Measurements from ENCODE around the gene C1QTNF8. TPM values are rescaled to one million over a fixed set of nuclear protein-coding genes. Genes with fewer than 3 reads are reported as not detected.

Gene C1QTNF8
- total RNA-seq, 1 experiment from 2014 or later, result not detected

DNA sequence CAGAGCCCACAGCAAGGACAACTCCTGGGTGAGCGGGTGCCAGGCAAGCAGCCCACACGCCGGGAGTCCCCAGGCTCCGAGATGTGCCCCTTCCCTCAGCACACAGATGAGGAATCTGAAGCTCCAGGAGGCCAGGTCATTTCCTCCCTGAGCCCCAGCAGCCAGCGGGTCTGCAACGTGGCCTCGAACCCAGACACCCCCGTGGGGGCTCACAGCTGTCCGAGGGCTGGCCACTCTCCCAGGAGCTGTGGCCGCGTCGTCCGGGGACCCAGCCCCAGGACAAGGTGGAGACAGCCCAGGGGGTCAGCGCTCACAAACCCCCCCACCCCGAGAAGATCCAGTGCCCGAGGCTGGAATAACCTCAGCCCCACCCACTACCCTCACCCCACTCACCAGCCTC is 17.4 kb upstream of the C1QTNF8 start:
- H3K27me3 ChIP-seq (ENCODE audit: low read length), result peaks cover 19% of the 10 kb centered on the region
- TF ChIP-seq, protein P1, sequence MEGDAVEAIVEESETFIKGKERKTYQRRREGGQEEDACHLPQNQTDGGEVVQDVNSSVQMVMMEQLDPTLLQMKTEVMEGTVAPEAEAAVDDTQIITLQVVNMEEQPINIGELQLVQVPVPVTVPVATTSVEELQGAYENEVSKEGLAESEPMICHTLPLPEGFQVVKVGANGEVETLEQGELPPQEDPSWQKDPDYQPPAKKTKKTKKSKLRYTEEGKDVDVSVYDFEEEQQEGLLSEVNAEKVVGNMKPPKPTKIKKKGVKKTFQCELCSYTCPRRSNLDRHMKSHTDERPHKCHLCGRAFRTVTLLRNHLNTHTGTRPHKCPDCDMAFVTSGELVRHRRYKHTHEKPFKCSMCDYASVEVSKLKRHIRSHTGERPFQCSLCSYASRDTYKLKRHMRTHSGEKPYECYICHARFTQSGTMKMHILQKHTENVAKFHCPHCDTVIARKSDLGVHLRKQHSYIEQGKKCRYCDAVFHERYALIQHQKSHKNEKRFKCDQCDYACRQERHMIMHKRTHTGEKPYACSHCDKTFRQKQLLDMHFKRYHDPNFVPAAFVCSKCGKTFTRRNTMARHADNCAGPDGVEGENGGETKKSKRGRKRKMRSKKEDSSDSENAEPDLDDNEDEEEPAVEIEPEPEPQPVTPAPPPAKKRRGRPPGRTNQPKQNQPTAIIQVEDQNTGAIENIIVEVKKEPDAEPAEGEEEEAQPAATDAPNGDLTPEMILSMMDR (conservative IDR thresholded peaks at IDR 0.05; ENCODE audit: low read depth, low read length), result no peak
- TF ChIP-seq EZH2phosphoT487 (IDR thresholded peaks at IDR 0.05; ENCODE audit: borderline replicate concordance, low read length), result no peak
- TF ChIP-seq EZH2 (IDR thresholded peaks at IDR 0.05; ENCODE audit: low read length, unreplicated experiment), result no peak
- intact Hi-C loops (cut with micrococcal nuclease), result no loop called here
- no peaks in the 10 kb centered on the region for H3K79me2 ChIP-seq (ENCODE audit: low read length)
- H4K20me1 ChIP-seq (ENCODE audit: low read length), result no peaks in the 10 kb centered on the region
- H3K4me1 ChIP-seq (ENCODE audit: insufficient read depth, low read length), result no peaks in the 10 kb centered on the region
- no peak overlapping the region for H3K9ac ChIP-seq (ENCODE audit: low read length)
- H3K4me3 ChIP-seq (ENCODE audit: low read length), result no peak overlapping the region
- no TSS peak for BruUV-seq (replicated peaks)
- DNase-seq (no peak), ATAC-seq (no peak)
- no peaks in the 10 kb centered on the region for H3K9me3 ChIP-seq (ENCODE audit: low read length)
- no peak overlapping the region for H3K27ac ChIP-seq (ENCODE audit: low read length)
- H3K9me2 ChIP-seq (replicated peaks; ENCODE audit: low read length), result no peaks in the 10 kb centered on the region
- H3K4me2 ChIP-seq (ENCODE audit: low read length), result no peak overlapping the region
- no peaks in the 10 kb centered on the region for H3K36me3 ChIP-seq (ENCODE audit: low read depth, low read length)
- ChIA-PET POLR2A (ENCODE audit: unreplicated experiment) (no interaction called here), CTCF (no interaction called here)
- no peaks in the 10 kb centered on the region for H3F3A ChIP-seq (ENCODE audit: low read length, unreplicated experiment)
- no peak overlapping the region for H2AFZ ChIP-seq (ENCODE audit: low read length)

- Histone ChIP-seq H3K9me2 (replicated peaks; ENCODE audit: low read length) (no peaks in the 10 kb centered on the region), H2AFZ (ENCODE audit: low read length) (no peak overlapping the region), H3F3A (ENCODE audit: low read length, unreplicated experiment) (no peaks in the 10 kb centered on the region), H3K27me3 (ENCODE audit: low read length) (peaks cover 27% of the 10 kb centered on the region), H3K79me2 (ENCODE audit: low read length) (no peaks in the 10 kb centered on the region), H3K4me2 (ENCODE audit: low read length) (no peak overlapping the region), H3K27ac (ENCODE audit: low read length) (no peak overlapping the region), H3K9me3 (ENCODE audit: low read length) (no peaks in the 10 kb centered on the region), H4K20me1 (ENCODE audit: low read length) (no peaks in the 10 kb centered on the region), H3K9ac (ENCODE audit: low read length) (no peak overlapping the region), H3K36me3 (ENCODE audit: low read depth, low read length) (no peaks in the 10 kb centered on the region), H3K4me1 (ENCODE audit: insufficient read depth, low read length) (no peaks in the 10 kb centered on the region), H3K4me3 (ENCODE audit: low read length) (no peak overlapping the region)
- ChIA-PET CTCF (no interaction called here), POLR2A (ENCODE audit: unreplicated experiment) (no interaction called here)
- TF ChIP-seq EZH2 (IDR thresholded peaks at IDR 0.05; ENCODE audit: low read length, unreplicated experiment) (no peak), EZH2phosphoT487 (IDR thresholded peaks at IDR 0.05; ENCODE audit: borderline replicate concordance, low read length) (no peak)
- TF ChIP-seq, protein P1 (conservative IDR thresholded peaks at IDR 0.05; ENCODE audit: low read depth, low read length), result no peak
- ATAC-seq, result no peak
- no TSS peak for BruUV-seq (replicated peaks)
- intact Hi-C loops (cut with micrococcal nuclease), result no loop called here
- DNase-seq, result no peak
Measured at GRCh38 chr16:1112506-1113184, 16.6 kb upstream of the C1QTNF8 start.

DNA sequence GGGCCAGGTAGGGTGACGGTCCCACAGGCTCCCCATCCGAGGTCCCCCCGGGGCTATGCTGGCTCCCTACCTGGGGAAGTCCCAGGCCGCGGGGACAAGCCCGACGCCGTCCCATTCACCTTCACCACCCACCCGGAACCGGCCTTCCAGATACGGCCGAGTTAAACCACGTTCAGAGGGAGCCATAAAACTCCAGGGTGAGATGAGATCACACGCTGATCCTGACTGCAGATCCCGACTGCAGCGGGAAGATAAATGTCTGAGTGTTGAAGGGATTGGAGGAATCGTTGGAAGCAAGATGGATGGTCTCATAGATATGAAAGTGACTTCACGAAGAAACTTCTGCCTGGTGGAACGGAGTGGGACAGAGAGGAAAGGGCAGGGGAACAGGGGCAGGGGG is 13.6 kb upstream of the C1QTNF8 start:
- DNase-seq (no peak), ATAC-seq (no peak)
- intact Hi-C loops (cut with micrococcal nuclease), result no loop called here
- no peaks in the 10 kb centered on the region for H3F3A ChIP-seq (ENCODE audit: low read length, unreplicated experiment)
- no peak overlapping the region for H3K4me3 ChIP-seq (ENCODE audit: low read length)
- POLR2A ChIA-PET (ENCODE audit: unreplicated experiment), result no interaction called here
- H3K4me2 ChIP-seq (ENCODE audit: low read length), result no peak overlapping the region
- no peak overlapping the region for H2AFZ ChIP-seq (ENCODE audit: low read length)
- no peak overlapping the region for H3K27ac ChIP-seq (ENCODE audit: low read length)
- no TSS peak for BruUV-seq (replicated peaks)
- no peaks in the 10 kb centered on the region for H3K9me3 ChIP-seq (ENCODE audit: low read length)
- no peaks in the 10 kb centered on the region for H3K36me3 ChIP-seq (ENCODE audit: low read depth, low read length)
- peaks cover 37% of the 10 kb centered on the region for H3K27me3 ChIP-seq (ENCODE audit: low read length)
- CTCF ChIA-PET, result no interaction called here
- no peaks in the 10 kb centered on the region for H3K4me1 ChIP-seq (ENCODE audit: insufficient read depth, low read length)
- H3K9me2 ChIP-seq (replicated peaks; ENCODE audit: low read length), result no peaks in the 10 kb centered on the region
- TF ChIP-seq, protein P1 (conservative IDR thresholded peaks at IDR 0.05; ENCODE audit: low read depth, low read length), result no peak
- TF ChIP-seq EZH2 (IDR thresholded peaks at IDR 0.05; ENCODE audit: low read length, unreplicated experiment) (no peak), EZH2phosphoT487 (IDR thresholded peaks at IDR 0.05; ENCODE audit: borderline replicate concordance, low read length) (no peak)
- H4K20me1 ChIP-seq (ENCODE audit: low read length), result no peaks in the 10 kb centered on the region
- H3K9ac ChIP-seq (ENCODE audit: low read length), result no peak overlapping the region
- no peaks in the 10 kb centered on the region for H3K79me2 ChIP-seq (ENCODE audit: low read length)
